HepG2 (cell line): ENCODE results near the gene LRRC63.

Experiments
- GFI1 ChIP-seq: sonication (generic); formaldehyde crosslinking; IDR thresholded peaks from 2 replicates; pipeline ENCODE4 v1.5.0; 2020; ENCODE audit warnings: missing genetic modification reagents, mild to moderate bottlenecking, borderline replicate concordance
- JUNB ChIP-seq: sonication (generic); formaldehyde crosslinking; IDR thresholded peaks from 2 replicates; pipeline ENCODE4 v1.8.0; 2022; ENCODE audit warnings: missing genetic modification reagents, mild to moderate bottlenecking, borderline replicate concordance
- ZNF543 ChIP-seq: sonication (generic); formaldehyde crosslinking; IDR thresholded peaks from 2 replicates; pipeline ENCODE4 v1.4.0; 2020; ENCODE audit warnings: mild to moderate bottlenecking, missing genetic modification reagents
- TF ChIP-seq, protein P1 (sequence below): sonication (generic); formaldehyde crosslinking; IDR thresholded peaks from 2 replicates; pipeline ENCODE4 v1.4.0; 2020; ENCODE audit warnings: missing genetic modification reagents
- TF ChIP-seq, protein P2 (sequence below): sonication (generic); formaldehyde crosslinking; IDR thresholded peaks from 2 replicates; pipeline ENCODE4 v1.5.0; 2020; ENCODE audit warnings: mild to moderate bottlenecking, missing genetic modification reagents, moderate library complexity

DNA sequence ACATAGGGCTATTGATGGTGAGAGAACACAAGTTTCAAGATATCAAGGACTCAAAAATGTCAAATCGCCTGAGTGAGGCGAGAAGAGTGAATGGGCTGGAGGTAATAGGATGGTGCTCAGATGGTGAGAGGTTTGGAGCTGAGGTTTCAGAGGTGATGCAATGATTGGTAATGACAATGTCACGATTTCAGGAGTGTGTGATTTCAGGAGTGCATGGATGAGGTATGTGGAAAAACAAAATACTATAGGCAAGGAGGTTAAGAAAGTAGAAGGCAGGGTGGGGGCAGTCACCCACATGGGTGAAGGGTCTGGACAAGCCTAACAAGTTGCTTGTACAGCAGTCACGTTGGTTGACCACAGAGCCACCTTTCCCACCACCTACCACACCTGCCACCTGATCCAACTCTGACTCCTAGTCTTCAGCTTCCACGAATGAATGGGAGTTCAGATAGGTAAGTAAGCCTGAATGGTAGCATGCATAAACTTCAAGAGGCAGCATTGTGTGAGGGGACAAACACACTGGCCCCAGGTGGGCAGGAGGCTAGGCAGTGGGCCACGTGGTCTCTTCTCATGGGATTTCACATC, 103.9 kb downstream of the LRRC63 start:
- TF ChIP-seq JUNB (CRISPR knock-in tag) (no peak), GFI1 (CRISPR knock-in tag) (no peak), ZNF543 (no peak)
- TF ChIP-seq, protein P1, sequence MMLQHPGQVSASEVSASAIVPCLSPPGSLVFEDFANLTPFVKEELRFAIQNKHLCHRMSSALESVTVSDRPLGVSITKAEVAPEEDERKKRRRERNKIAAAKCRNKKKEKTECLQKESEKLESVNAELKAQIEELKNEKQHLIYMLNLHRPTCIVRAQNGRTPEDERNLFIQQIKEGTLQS = no peak
- TF ChIP-seq, protein P2, sequence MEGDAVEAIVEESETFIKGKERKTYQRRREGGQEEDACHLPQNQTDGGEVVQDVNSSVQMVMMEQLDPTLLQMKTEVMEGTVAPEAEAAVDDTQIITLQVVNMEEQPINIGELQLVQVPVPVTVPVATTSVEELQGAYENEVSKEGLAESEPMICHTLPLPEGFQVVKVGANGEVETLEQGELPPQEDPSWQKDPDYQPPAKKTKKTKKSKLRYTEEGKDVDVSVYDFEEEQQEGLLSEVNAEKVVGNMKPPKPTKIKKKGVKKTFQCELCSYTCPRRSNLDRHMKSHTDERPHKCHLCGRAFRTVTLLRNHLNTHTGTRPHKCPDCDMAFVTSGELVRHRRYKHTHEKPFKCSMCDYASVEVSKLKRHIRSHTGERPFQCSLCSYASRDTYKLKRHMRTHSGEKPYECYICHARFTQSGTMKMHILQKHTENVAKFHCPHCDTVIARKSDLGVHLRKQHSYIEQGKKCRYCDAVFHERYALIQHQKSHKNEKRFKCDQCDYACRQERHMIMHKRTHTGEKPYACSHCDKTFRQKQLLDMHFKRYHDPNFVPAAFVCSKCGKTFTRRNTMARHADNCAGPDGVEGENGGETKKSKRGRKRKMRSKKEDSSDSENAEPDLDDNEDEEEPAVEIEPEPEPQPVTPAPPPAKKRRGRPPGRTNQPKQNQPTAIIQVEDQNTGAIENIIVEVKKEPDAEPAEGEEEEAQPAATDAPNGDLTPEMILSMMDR (CRISPR knock-in tag) = no peak
